ENCODE data around the gene NLRP14.

NLRP14 gene, protein sequence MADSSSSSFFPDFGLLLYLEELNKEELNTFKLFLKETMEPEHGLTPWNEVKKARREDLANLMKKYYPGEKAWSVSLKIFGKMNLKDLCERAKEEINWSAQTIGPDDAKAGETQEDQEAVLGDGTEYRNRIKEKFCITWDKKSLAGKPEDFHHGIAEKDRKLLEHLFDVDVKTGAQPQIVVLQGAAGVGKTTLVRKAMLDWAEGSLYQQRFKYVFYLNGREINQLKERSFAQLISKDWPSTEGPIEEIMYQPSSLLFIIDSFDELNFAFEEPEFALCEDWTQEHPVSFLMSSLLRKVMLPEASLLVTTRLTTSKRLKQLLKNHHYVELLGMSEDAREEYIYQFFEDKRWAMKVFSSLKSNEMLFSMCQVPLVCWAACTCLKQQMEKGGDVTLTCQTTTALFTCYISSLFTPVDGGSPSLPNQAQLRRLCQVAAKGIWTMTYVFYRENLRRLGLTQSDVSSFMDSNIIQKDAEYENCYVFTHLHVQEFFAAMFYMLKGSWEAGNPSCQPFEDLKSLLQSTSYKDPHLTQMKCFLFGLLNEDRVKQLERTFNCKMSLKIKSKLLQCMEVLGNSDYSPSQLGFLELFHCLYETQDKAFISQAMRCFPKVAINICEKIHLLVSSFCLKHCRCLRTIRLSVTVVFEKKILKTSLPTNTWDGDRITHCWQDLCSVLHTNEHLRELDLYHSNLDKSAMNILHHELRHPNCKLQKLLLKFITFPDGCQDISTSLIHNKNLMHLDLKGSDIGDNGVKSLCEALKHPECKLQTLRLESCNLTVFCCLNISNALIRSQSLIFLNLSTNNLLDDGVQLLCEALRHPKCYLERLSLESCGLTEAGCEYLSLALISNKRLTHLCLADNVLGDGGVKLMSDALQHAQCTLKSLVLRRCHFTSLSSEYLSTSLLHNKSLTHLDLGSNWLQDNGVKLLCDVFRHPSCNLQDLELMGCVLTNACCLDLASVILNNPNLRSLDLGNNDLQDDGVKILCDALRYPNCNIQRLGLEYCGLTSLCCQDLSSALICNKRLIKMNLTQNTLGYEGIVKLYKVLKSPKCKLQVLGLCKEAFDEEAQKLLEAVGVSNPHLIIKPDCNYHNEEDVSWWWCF

DNA sequence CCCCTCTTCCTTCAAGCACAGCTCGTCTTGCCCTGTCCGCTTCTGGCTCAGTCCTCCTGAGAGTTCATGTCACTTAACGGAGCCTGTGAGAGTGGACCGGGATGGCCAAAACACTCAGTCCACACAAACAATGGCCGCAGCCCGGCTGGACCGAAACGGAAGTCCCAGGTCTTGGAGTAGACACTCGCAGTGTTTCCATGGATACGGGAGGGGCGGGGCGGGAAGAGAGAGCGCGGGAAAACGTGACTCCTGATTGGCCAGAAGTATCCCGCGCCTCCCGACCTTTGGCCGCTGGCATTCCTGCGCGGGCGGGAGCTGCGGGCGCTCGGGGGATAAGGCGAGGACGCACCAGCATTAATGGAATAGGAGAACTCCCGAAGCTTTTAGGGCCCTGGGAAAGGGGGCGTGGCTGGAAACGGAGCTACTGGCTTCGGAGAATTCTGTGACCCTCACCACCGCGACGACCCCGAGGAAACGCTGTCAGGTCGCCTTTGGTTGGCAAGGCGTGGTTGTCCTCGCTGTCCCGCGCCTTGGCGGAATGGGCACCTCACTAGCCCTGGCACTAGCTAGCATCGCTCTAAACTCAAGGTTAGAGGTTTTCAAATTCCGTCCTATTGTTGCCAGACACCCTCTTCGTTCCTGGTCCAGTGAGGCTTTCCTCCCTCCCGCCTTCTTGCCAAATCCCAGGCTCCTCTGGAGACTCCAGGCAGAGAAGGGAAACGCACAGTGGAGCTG lies at the start of gene NLRP14, which contains the start of gene ZNF214:
Gene NLRP14 (plus strand): TSS at position 297 of the 735 bp plus-strand sequence. CDS start 18,108 bp downstream, outside the sequence.
Gene ZNF214 (minus strand): TSS at position 164 of the 735 bp plus-strand sequence. CDS start 17,511 bp downstream, outside the sequence.
- peak; percentile 4 for DNase-seq

DNA sequence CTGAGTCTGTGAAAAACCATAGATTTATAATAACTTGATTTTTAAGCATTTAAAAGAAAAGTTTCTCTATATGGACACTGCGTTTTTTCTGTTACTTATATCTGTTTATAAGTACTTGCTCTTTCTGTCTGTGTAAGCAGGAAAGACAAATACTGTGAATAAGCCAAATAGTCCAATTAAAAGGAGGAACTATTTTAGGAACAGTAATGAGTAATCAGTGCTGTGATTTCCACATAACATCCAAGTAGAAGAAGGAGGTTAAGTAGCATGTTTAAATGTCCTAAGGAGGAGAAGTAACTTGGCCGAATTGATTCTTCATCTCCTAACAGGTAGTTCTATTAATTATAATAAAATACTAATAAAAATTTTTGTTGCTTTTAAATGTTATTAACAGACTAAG lies 40.9 kb upstream of the NLRP14 start:
- no peak for DNase-seq

DNA sequence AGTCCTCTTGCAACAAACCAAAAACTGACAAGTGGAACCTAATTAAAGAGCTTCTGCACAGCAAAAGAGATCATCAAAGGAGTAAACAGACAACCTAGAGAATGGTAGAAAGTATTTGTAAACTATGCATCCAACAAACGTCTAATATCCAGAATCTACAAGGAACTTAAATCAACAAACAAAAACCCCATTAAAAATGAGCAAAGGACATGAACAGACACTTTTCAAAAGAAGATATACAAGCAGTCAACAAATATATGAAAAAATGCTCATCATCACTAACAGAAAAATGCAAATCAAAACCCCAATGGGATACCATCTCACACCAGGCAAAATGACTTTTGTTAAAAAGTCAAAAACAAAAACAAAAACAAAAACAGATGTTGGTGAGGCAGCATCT lies 33.8 kb upstream of the NLRP14 start:
- DNase-seq, result no peak

DNA sequence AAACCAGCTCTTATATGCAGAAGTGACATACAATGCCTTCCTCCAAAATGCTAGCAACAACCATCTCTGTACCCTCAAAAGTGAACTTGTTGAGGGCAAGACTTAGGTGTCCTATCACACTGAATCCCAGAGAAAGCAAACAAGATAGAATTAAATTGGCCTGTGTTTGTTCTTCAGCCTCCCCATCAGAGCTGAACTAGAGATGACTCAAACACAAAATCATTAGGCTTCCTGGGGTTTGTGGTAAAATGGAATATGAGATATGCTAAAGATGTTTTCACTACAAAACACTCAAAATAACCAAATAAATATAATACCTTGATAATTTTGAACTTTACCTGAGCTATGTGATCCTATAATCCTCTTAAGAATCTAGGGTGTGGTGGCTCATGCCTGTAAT lies 31.8 kb upstream of the NLRP14 start:
- DNase-seq, result no peak

DNA sequence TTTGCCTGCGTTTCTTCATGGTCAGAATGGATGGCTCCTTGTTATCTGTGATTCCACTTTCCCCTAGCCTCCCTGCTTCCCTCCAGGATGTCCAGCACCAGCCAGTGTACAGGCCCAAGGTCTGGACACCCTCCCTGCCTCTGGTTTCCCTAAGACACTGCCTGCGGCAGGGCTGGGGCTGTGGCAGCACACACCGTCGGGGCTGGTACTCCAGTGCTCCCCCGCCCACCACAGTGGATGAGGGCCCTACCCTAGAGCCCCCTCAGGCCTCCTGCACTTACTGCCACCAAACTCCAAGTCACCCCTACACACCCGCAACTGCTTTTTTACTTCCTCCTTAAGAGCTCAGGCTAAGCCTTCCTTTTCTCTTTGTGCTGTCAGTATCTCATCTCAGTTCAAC lies 29.1 kb upstream of the NLRP14 start:
- DNase-seq, result no peak

DNA sequence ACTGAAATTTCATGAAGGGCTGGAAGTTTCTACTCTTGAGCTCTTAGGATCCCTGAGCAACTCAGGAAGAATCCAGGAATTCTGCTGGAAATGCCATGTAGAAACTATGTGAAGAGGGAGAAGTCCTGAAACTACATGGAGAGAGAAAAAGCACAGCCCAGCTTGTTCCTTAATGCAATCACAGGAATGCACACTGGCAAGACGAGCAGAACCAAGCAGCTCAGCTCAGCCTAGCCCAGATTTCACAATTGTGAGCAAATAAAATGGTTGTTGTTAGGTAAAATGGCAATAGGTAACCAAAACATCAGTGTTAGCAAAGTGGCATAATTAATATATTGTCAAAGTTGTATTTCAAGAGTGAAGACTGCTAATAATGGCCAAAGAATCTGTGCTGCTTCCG lies 28.3 kb upstream of the NLRP14 start:
- no peak for DNase-seq

DNA sequence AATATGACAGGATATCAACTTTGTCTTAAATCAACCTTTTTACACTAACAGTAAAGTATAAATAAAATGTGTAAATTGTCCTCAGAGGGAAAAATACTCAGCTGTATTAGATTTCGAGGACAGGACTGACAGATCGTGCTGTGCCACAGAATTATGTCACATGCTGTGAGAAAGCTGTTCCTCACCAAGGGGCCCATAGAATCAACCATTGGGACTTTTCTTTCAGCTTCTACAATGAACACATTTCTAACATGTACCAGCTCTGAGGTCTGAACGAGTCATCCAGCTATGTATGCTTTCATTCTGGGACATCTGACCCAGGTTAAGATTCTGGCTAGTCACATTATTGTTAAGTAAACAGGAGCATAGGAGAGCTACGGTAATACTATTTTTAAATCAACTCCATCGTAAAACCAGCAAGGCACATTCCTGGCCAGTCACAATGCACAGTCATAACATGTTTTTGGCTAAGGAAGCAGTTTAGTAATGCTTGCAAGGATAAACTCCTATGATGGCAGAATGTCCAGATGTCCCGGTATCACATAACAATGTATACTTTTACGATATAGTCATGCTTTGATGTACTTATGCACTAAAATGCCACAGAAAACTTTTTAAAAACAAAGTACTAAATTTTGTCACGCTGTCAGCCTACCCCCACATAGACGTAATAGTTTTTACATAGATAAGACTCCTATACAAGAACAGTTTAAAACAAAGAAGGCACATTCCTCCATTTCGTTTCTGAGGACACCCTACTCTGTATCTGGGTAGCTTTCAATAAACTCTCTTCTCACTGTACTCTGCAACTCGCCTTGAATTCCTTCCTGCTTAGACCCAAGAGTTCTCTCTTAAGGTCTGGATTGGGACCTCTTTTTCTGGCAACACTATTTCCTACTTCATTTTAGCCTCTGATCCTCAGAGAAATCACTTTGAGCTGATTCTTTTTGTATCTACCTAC lies 27.5 kb upstream of the NLRP14 start:
- no peak for DNase-seq

DNA sequence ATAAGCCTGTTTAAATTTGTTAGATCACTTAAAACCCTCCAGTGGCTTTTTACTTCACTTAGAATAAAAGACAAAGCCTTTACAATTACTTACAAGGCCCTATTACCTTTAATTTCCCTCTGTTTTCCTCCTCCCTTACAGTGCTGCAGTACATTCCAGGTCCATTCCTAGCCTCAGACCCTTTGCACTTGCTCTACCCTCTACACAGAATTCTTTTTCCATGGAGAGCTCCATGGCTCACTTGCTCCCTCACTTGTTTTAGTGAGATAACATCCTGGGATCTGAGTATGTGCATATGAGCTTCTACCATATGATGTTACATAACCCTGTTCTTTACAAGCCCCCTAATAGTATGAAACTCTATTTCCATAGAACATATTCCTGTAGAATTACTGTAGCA lies 24.6 kb upstream of the NLRP14 start:
- DNase-seq, result no peak

DNA sequence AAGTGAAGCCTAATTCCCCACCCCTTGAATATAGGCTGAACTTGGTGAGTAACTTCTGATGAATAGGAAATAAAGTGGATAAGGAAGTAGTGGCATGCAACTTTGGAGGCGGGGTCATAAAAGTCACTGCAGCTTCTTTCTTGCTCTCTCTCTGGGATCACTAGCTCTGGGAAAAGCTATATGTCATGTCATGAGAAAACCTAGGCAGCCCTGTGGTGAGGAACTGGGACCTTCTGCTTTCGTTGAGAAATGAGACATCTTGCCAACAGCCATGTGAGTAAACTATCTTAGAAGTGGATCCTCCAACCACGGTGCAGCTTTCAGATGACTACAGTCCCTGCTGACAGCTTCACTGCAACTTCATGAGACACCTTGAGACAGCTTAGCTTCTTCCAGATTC lies 15.8 kb upstream of the NLRP14 start:
- DNase-seq, result no peak

DNA sequence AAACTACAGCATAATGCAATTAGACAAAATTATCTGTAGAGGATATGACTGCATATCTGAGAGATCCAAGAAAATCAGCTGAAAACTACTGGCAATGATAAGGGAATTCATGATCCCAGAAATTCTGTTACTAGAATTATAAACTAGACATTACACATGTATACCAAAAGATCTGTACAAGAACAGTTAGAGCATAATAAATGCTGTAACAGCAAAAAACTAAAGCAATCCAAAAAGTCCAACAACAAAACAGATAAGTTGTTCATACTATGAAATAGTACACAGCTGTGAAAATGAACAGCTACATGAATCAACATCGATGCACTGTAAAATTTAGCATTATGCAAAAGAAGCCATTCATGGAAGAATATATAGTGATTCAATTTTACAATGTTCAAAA lies 6.2 kb upstream of the NLRP14 start:
- no peak for DNase-seq

DNA sequence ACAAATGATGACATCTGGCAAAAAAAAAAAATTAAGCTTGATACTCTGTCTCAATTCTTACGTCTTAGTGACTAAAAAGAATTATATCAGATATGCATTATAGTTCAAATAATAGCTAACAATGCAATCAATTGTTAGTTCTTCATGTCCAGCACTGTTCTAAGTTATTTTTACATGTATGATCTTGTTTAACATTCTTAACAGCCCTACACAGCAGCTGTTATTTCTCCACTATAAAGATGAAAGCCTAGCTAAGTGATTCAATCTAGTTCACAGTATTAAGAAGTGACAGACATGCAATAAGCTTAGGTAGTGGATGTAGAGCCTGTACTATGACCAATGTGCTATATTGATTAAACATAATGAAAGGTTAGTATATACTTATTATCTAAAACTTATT lies 4.3 kb upstream of the NLRP14 start:
- no peak for DNase-seq

DNA sequence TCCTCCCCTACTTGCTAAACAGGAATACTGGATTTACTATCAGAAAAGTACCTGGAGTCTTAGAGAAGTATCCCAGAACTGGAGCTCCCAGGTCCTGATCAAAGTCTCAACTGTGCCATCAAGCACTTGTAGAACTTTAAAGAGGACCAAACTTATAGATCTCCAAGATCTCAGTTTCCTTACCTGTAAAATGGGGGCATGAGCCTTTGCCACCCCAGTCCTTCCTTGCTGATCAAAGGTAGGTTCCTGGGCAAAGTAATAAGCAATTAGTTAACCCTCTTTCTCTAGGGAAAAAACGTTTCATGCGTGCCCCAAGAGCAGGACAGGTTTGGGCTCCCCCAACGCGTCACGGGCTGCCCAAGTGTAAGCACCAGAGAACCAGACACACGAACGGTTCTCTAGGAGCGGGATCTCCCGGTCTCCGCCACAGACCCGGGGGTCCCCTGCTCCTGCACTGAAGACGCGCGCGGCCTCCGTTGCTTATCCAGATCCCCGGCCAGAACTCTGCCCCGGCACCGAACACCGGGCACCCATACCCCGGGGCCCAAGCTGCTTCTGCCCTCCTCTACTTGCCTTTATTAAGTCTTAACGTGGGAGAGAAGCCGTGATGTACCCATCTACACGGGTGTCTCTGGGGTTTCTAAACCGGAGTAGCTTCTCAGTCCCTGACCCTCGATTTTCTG lies 638 bp upstream of the NLRP14 start:
- no peak for DNase-seq

DNA sequence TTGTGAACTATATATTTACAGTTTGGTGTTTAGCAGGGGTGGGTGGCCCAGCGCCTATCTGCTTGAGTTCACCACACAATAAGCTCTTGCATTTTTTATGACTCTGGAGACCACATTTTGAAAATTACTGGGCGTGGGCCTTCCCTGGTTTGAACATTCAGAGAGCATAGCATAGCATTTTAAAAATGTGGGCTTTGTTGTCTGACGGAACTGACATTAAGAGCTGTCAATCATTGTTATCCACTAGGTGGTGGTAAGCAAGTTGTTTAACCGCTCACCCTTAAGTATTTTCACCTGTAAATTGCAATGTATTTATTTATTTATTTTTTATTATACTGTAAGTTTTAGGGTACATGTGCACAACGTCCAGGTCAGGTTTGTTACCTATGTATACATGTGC lies 1.0 kb downstream of the NLRP14 start:
- no peak for DNase-seq

DNA sequence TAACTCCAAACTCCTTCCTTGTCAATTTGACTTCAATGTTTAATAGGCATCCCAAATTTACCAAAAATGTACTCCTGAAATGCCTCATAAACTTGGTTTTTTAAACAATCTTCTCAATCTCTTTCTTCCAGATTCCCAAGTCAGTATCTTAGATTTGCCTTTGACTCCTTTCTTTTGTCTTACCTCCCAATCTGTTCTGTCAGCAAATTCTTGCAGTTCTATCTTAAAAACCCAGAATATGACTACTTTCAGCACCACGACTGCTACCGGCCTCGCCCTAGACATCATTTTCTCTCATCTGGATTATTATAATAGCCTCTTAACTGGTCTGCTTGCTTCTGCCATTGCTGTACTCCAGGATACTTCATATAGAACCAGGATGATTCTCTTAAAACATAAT lies 7.9 kb downstream of the NLRP14 start:
- DNase-seq, result no peak

DNA sequence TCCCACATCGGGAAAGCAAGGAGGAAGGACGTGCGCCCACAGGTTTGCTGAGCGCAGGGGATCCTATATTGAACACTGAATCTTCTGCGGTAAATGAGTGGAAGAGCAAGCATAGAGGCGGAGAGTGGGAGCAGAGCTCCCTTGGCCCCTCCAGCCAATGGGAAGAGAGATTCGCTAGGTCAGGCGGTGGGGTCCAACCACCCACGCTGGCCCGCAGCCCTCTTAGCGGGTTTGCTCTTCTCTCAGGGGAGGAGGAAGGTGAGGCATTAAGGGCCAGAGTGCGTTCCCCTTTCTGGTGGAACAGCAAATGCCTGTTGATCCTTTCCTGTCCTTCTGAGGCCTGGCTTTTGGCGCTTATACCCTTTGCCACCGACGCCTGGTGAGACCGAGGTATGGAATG lies 10.6 kb downstream of the NLRP14 start:
- DNase-seq, result no peak

DNA sequence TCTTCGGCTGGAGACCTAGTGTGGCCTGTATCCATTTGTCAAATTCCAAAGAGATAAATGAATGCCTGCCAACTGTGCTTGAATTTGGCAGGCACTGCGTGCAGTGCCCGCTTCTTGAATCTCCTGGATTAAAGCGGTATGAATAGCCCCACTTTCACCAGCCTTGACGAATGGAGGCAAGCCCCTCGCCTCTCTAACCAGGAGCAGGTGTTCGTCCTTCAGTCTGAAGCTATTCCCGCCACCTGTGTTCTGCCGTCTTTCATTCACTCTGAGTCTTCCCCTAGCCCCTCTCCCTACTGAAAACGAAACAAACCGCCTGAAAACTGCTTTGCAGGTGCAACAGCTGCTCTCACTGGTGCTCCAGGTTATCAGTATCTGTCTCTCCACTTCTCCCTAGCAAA lies 11.2 kb downstream of the NLRP14 start:
- no peak for DNase-seq

DNA sequence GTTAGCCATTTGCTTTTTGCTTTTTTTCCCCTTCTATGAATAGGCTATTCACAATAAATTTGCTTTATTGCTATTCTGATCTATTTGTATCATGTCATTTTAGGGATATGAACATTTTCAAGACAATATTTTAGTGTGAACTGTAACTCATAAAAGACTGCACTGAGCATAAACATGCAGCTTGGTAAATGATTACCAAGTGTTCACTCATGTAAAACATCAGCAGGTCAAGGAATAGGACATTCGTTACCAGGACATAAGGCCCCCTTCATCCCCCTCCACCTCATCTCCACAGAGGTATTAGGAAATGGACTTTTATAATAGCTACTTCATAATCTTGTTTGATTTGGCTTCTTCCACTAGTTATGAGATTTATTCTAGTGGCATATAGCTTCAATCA lies 12.4 kb downstream of the NLRP14 start:
- no peak for DNase-seq

DNA sequence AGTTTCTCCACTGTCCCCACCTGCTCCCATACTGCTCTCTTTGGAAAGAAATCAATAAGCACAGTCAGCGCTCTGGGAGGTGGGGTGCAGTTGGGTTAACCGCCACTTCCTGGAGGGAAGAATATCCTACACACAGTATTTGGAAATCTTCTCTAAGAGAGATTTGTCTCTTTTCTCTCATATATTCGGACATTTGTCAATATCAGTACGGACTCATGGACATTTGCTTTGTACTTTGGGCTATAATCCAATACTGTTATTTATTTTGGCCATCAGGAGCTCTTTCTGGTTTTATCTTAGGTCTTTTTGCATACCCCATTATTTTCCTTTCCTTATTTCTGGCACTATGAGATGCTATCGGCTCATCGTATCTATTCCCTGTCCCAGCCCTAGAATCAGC lies 13.7 kb downstream of the NLRP14 start:
- no peak for DNase-seq

DNA sequence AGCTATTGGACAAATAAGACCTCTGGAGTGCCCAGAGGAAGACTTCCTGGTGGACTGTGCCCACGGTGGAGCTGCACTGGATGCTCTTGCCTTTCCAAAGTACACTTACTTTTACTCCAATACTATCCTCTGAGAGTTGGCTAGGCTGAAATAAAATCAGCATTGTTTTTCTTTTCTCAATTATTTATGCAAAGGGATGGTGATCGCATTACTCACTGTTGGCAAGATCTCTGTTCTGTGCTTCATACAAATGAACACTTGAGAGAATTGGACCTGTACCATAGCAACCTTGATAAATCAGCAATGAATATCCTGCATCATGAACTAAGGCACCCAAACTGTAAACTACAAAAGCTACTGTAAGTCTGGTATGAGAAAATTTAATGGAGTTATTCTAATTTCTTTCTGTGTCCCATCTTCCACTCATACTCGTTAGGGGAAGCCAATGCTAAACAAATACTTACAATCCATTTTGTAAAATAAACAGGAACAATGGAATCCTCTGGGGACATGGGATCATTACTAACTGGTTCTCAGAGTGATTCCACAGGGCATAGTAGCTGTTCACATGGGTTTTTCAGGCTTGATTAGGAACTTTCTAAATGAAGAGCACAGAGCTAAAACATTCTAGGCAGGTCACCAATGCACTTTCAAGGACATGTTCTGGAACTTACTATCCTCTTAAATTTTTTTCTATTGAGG lies 26.3 kb downstream of the NLRP14 start:
- no peak for DNase-seq

DNA sequence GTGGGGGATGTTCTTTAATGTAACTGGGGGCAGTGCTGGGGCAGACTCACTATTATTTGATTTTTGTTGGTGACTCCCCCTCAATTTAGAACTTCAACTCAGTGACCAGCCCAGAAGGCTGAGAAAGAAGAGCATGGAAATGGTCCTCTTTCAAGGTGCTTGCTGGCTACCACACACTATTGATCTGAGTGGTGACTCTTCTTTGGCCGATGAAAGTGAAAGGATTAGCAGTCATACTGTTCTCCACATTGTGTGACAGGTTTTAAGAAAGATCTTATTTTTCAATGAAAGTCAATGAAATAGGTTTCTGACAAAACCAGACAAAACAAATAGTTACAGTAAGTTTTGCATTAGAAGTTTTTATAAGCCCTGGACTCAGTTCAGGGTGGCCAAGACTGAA lies 29.9 kb downstream of the NLRP14 start:
- DNase-seq, result no peak
